Erythroblast (primary cell): ENCODE results near the gene CMSS1.

Experiments
- DNase-seq, 2 experiments: peaks; one replicate each; lab custom pipeline; 2025; lab: John Stamatoyannopoulos, UW
- GATA1 ChIP-seq: IDR thresholded peaks from 2 replicates; pipeline ENCODE4 v1.6.1; 2011; ENCODE audit warnings: low read depth, mild to moderate bottlenecking, control low read depth, low read length, moderate library complexity
- POLR2A ChIP-seq: IDR thresholded peaks from 2 replicates; pipeline ENCODE4 v1.6.1; 2011; ENCODE audit warnings: mild to moderate bottlenecking, low read length

The CMSS1 gene

GRCh38 chr3:100169201-100169920, 351.7 kb downstream of the CMSS1 start:
- TF ChIP-seq GATA1 (no peak), POLR2A (no peak)
- no peak for DNase-seq

- no peak for TF ChIP-seq POLR2A
- no peak for DNase-seq
Measured at GRCh38 chr3:100170486-100170885, 352.8 kb downstream of the CMSS1 start.

- no peak for TF ChIP-seq POLR2A
- no peak for TF ChIP-seq GATA1
- DNase-seq, result no peak
Measured at GRCh38 chr3:100171211-100171914, 353.7 kb downstream of the CMSS1 start.

GRCh38 chr3:100173961-100174360, 356.3 kb downstream of the CMSS1 start:
- DNase-seq, result no peak
- TF ChIP-seq GATA1 (no peak), POLR2A (no peak)

GRCh38 chr3:100175637-100176280, 358.1 kb downstream of the CMSS1 start:
- no peak for DNase-seq
- no peak for TF ChIP-seq GATA1
- TF ChIP-seq POLR2A, result no peak

- peak; percentile 7 to 17 for DNase-seq
- no peak for TF ChIP-seq GATA1
Measured at GRCh38 chr3:100179692-100180349, 362.2 kb downstream of the CMSS1 start.

- TF ChIP-seq POLR2A, result no peak
- no peak for TF ChIP-seq GATA1
- DNase-seq, result no peak
Measured at GRCh38 chr3:100183608-100184125, 366.0 kb downstream of the CMSS1 start.

GRCh38 chr3:100184948-100185570, 367.4 kb downstream of the CMSS1 start:
- TF ChIP-seq GATA1 (no peak), POLR2A (no peak)
- no peak for DNase-seq

- DNase-seq, result no peak
- no peak for TF ChIP-seq POLR2A
Measured at GRCh38 chr3:100185847-100186246, 368.2 kb downstream of the CMSS1 start.

- TF ChIP-seq POLR2A, result no peak
- no peak for TF ChIP-seq GATA1
- no peak for DNase-seq
Measured at GRCh38 chr3:100189444-100189964, 371.8 kb downstream of the CMSS1 start.

GRCh38 chr3:100195375-100195774, 377.7 kb downstream of the CMSS1 start:
- DNase-seq, result no peak
- TF ChIP-seq GATA1 (no peak), POLR2A (no peak)

GRCh38 chr3:100197876-100198275, 380.2 kb downstream of the CMSS1 start:
- no peak for DNase-seq
- TF ChIP-seq GATA1, result no peak
- TF ChIP-seq POLR2A, result no peak
